Sigmoid colon (tissue), 4 donors: ENCODE data around the gene ELMO3.
A peak's percentile ranks its signal among the peaks of the same experiment; 100 is the strongest.

Source experiments
- CTCF ChIP-seq, 4 experiments: fragments of 450-650 bp in 3 of 4; fragments of 200-600 bp in 1 of 4; IDR thresholded peaks; one replicate each; pipeline ENCODE4 v1.5.1; 2016 to 2019; ENCODE audit warnings: antibody characterized with exemption in 4 of 4, mild to moderate bottlenecking in 3 of 4, moderate library complexity in 2 of 4
- POLR2A ChIP-seq, 2 donors: fragments of 450-650 bp; IDR thresholded peaks; one replicate each; pipeline ENCODE4 v1.6.1; 2016; ENCODE audit warnings: antibody characterized with exemption in 2 of 2, mild to moderate bottlenecking in 2 of 2, moderate library complexity in 2 of 2
- POLR2AphosphoS5 ChIP-seq, 4 donors: sonication (generic); formaldehyde crosslinking; IDR thresholded peaks; one replicate each; pipeline ENCODE4 v1.6.1; 2017; ENCODE audit warnings: antibody characterized with exemption in 4 of 4

DNA sequence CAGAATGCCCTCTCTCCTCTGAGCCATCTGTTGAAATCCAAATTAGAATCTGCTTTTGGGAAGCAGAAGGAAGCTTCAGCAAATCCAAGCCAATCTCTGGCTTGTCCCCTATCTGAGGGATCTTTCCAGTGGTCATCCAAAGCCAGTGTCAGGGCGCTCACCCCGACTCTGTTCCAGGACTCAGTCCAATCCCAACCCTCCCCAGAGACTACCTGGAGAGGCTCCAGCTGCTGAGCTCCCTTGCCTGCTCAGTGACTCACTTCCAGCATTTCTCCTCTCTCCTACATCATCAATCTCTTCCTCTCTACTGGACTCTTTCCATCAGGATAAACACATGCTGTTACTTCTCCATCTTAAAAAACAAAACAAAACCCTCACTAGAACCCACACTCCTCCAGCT lies 17.6 kb upstream of the ELMO3 start:
- TF ChIP-seq CTCF (IDR thresholded peaks at IDR 0.05) (no peak), POLR2AphosphoS5 (IDR thresholded peaks at IDR 0.05) (peak in 1 of 4 donors; percentile 34), POLR2A (IDR thresholded peaks at IDR 0.05) (no peak)
